ENCODE measurements around the gene TTC23L. TPM values are rescaled to one million over a fixed set of nuclear protein-coding genes. Genes with fewer than 3 reads are reported as not detected.

The TTC23L gene
- total RNA-seq, 1 experiment from 2014 or later = 0.40 TPM

DNA sequence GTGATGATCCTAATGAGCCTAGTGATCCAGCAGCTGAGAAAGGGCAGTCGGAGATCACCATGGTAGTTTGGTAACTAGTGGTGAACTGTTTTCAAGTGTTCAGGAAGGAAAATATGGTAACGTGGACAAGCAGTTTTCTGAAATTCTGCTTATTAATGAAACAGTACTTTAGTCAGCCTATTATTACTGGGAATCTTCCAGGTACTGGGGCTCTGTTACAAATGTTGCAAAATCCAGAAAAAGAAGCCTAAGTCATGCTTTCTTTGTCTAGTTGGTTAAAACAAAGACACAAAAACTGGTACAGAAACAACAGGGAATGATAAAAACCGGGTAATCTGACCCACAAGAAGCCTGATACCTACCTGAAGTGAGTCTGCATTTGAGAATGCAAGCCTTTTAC, 18.2 kb downstream of the TTC23L start:
- no peak for DNase-seq (ENCODE audit: low read depth, low spot score)
- in situ Hi-C loops (cut with HindIII; ENCODE audit: low pct_unique_long_range_greater_than_20kb, low sequenced_read_pairs) = no loop called here

DNA sequence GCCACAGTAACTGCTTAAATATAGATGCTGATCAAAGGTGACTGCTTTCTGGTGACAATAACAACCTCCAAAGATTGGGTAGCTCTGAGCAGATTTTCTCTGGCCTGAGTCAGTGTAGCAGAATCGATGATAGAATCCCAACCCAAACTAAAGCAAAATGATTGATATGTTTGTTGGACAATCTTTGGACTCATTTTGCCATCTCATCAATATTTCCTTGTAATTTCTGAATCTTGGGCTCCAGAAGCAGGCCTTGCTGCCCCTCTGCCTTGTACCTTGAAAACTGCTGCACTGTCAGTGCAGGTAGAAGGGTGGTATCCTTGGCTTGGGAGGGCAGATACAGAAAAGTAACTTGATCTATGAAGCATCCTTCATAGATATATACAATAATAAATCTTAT, 18.9 kb downstream of the TTC23L start:
- in situ Hi-C loops (cut with HindIII; ENCODE audit: low pct_unique_long_range_greater_than_20kb, low sequenced_read_pairs) = no loop called here
- DNase-seq (ENCODE audit: low read depth, low spot score) = no peak

DNA sequence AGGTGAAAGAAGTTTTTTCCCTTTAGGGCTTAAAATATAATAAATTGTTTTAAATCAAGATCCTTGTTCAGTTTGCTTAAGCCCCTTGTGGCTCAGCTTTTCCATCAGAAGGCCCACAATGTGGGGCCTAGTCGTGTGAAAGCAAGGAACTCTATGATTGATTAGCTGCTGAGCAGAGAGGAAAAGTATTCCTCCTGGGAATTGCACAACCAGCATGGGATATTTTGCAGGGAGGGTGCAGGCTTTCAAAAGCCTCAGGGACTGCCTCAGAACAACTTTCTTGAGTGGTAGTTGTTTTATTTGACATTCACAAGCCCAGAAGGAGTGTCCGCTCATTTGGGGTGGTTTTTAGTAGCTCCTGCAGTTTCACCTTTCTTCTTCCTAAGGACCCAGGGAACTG, 19.8 kb downstream of the TTC23L start:
- DNase-seq (ENCODE audit: low read depth, low spot score) = peak; percentile 54
- in situ Hi-C loops (cut with HindIII; ENCODE audit: low pct_unique_long_range_greater_than_20kb, low sequenced_read_pairs) = no loop called here

DNA sequence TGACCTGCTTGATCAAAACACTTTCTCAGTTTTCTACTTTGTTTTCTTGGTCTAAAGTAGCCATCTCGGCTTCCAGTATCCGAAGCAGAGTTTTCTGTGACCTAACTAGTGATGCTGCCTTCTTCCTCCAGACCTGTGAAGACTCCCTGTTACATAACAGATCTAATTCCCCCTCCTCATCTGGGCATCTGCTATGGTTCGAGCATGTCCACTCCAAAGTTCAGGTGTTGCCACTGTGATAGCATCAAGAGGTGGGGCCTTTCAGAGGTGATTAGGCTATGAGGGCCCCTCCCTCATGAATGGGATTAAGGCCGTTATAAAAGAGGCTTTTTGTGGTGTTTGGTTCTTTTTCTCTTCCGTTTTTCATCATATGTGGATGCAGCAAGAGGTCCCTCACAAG, 20.3 kb downstream of the TTC23L start:
- in situ Hi-C loops (cut with HindIII; ENCODE audit: low pct_unique_long_range_greater_than_20kb, low sequenced_read_pairs) = no loop called here
- no peak for DNase-seq (ENCODE audit: low read depth, low spot score)

DNA sequence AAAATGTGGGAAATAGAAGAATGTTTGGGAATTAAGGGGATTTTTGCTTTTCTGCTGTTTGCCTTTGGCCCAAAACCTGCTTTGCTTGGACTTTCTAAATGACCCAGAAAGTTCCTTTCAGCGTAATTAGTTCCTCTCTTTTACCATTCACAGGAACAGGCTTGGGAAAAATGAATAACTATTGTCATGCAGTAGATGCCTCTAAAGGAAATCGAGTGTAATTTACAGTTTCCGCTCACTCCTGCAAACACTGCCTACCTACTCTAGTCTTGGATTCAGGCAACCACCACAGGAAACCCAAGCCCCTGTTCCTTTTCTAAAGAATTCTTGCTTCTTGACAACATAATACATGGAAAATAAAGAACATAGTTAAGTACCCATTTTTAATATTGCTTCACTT, 25.0 kb downstream of the TTC23L start:
- in situ Hi-C loops (cut with HindIII; ENCODE audit: low pct_unique_long_range_greater_than_20kb, low sequenced_read_pairs) = no loop called here
- no peak for DNase-seq (ENCODE audit: low read depth, low spot score)

DNA sequence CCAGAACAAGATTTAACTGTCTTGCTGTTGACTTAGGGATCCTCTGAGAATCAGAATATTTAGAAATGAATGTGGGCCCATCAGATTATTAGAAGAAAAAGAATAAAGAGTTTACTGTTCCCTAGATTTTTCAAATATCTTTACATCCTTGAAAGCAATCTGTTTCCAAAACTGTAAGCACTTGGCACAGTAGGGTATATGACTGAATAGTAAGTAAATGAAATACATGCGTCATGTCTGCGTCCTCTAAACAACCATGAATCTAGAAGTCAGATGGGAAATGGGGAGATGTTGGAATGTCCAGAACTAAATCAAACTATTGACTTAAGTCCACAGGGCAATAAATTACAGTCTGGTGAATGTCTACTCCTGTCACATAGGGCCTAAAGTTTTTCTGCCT, 26.1 kb downstream of the TTC23L start:
- DNase-seq (ENCODE audit: low read depth, low spot score) = peak; percentile 67
- in situ Hi-C loops (cut with HindIII; ENCODE audit: low pct_unique_long_range_greater_than_20kb, low sequenced_read_pairs) = no loop called here

DNA sequence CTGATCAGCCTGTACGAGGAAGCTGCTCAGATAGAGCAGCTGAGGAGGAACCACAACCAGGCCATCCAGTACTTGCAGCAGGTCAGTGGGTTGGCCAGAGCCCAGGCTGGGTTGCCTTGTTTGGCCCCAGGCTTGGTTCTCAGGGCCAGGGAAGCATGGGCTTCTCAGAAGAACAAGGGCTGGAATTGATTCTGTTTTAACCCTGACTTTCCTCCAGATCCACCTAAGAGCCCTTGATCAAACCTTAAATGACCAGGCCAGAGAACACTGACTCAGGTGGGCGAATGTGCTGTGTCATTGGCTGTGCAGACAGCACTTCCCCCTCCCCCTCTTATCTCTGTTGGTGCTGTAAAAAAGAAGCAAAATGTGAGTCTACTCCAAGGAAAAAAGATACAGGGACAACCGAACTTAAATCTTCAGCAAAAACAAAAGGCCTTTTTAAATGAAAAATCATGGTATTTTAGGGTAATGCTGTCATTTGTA, 28.1 kb downstream of the TTC23L start:
- in situ Hi-C loops (cut with HindIII; ENCODE audit: low pct_unique_long_range_greater_than_20kb, low sequenced_read_pairs) = no loop called here
- DNase-seq (ENCODE audit: low read depth, low spot score) = peak; percentile 54

DNA sequence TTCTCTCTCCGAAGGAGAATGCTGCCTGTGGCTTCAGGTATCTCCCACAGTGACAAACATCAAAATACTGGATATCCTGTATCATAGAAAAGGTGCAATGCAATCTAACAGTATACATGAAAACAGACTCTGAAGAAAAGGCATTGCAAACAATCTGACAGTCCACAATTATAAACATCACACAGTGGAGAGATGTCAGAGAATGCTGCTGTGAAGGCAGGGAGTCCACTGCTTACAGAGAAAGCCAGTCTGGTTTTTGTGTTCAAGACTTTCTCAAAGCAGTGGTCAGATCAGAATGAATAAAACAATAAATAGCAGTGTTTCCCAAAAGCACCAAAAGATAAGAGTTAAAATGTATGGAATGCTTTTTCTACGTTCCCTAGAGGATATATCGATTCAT, 28.7 kb downstream of the TTC23L start:
- DNase-seq (ENCODE audit: low read depth, low spot score) = peak; percentile 48
- in situ Hi-C loops (cut with HindIII; ENCODE audit: low pct_unique_long_range_greater_than_20kb, low sequenced_read_pairs) = no loop called here

DNA sequence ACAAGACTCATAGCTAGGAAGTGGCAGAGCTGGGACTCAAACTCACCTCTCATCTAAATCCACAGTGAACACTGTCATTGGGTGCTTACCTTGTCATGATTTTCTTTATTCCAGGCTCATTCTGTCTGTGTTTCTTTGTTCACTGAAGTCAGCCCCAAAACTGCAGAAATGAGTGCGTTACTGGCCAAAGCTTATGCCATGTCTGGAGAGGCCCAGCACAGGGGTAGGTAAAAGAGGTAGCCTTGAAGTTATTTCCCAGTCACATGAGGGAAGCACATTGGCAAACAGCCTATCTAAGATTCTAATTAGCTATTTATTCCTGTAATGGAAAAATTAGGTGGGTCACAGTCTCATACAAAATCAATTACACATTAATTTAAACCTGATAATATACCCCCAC, 29.8 kb downstream of the TTC23L start:
- in situ Hi-C loops (cut with HindIII; ENCODE audit: low pct_unique_long_range_greater_than_20kb, low sequenced_read_pairs) = no loop called here
- no peak for DNase-seq (ENCODE audit: low read depth, low spot score)

DNA sequence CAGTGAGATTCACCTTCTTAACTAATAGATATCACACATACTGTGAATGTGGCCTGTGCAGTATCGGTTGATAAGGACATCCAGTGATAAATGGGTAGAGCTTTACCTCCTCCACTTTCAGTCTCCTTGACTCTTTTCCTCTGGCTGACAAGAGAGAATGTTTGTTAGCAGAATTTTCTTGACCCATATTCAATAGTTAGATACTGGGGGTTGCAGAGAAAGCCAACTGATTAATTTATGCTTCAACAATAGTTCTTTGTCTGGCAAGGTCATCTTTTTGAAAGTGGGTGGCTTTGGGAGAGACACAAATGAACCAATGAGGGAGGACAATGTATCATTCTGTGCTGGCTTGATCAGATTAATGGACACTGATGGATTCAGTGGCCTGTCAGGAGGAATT, 30.3 kb downstream of the TTC23L start:
- peak; percentile 62 for DNase-seq (ENCODE audit: low read depth, low spot score)
- in situ Hi-C loops (cut with HindIII; ENCODE audit: low pct_unique_long_range_greater_than_20kb, low sequenced_read_pairs) = no loop called here

DNA sequence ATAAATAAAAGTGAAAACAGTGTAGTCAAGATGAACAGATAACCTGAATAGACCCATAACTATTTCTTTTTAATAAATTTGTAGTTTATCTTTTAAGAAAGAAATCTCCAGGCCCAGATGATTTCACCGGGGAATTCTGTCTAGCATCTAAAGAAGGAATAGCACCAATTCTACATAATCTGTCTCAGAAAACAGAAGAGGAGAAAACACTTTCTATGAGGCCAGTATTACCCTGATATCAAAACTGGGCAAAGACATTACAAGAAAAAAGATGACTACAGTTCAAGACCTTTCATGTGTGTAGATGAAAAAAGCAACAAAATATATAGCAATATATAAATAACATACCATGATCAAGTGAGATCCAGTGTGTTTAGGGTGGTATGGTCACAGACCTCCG, 31.4 kb downstream of the TTC23L start:
- no peak for DNase-seq (ENCODE audit: low read depth, low spot score)
- in situ Hi-C loops (cut with HindIII; ENCODE audit: low pct_unique_long_range_greater_than_20kb, low sequenced_read_pairs) = no loop called here

DNA sequence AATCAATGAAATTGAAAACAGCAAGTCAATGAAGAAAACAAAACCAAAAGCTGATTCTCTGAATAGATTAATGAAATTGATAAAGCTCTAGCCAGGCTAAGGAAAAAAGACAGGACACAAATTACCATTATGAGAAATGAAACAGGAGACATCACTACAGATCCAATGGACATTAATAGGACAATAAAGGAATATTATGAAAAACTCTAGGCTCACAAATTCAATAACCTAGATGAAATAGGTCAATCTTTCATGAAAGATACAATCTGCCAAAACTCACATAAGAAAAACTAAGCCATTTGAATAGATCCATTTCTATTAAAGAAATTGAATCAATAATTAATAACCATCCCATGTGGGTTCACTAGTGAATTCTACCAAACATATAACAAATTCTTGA, 37.3 kb downstream of the TTC23L start:
- DNase-seq (ENCODE audit: low read depth, low spot score) = no peak
- in situ Hi-C loops (cut with HindIII; ENCODE audit: low pct_unique_long_range_greater_than_20kb, low sequenced_read_pairs) = no loop called here

DNA sequence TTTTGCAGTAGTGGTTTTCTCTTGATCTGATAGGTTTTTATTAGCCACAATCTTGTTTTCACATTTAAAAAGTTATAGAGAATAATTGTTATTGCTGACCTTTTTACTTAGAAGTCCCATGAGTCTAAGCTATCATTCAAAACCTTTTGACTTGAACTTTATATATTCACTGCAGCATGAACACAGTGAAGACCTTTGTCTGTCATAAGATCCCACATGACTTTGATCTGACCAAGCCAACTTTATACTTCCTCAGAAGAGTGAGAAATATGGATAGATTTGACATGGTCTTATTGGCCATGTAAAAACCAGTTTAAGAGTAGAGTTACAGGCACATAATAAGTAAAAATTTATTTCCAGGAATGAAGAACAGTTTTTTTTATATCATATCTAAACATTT, 42.3 kb downstream of the TTC23L start:
- in situ Hi-C loops (cut with HindIII; ENCODE audit: low pct_unique_long_range_greater_than_20kb, low sequenced_read_pairs) = no loop called here
- peak; percentile 100 for DNase-seq (ENCODE audit: low read depth, low spot score)

DNA sequence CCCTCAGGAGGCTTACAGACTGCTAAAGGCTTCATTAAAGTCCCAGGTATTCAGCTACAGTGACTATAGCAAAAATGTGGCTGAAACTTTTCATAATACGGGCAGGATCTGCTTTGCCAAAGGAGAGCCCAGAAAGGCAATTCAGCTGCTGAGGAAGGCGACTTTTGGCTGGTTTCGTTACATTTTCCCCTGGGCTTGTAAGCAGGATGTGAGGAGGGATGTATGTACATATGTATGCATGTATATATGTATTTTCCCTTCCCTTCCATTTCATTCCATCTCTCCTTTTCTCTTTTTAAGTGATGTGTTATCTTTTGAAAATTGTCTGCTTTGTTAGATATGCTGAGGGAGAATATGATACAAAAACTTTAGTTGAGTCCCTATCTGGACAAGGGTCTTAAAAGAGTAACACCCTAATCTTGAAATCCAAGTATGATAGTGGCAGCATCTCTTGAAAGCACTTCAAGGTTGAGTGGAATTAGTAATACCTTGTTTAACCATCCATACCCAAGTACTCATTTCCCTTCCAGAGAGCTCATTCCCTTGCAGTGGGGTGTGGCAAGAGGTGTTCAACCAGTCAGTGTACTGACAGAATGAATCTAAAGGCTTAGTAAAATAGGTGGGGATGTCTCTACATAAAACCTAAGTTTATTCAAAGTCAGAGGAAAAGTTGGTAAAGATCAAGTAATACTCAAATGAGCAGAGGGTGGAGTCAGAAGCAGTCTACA, 47.6 kb downstream of the TTC23L start:
- in situ Hi-C loops (cut with HindIII; ENCODE audit: low pct_unique_long_range_greater_than_20kb, low sequenced_read_pairs) = no loop called here

DNA sequence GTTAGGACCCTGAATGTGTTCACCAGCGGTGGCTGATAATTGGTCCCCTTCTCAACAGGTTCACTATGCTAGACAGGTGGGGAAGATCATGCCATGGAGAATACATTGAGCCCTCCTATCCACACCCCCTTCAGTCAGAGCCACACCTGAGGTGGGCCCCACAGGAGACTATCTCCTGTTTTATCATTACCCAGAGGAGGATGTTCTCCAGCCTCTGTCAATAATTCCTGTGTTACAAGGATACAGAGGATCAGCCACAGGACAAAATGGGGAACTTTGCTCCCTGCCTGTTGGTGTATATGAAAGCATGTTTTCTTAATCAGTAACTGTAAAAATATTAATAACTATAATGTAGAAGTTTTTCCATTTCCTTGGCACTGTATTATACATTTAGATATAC, 50.4 kb downstream of the TTC23L start:
- in situ Hi-C loops (cut with HindIII; ENCODE audit: low pct_unique_long_range_greater_than_20kb, low sequenced_read_pairs) = no loop called here

More for the DNA sequence above, 47.6 kb downstream of the TTC23L start:
- no peak for DNase-seq (ENCODE audit: low read depth, low spot score)

DNA sequence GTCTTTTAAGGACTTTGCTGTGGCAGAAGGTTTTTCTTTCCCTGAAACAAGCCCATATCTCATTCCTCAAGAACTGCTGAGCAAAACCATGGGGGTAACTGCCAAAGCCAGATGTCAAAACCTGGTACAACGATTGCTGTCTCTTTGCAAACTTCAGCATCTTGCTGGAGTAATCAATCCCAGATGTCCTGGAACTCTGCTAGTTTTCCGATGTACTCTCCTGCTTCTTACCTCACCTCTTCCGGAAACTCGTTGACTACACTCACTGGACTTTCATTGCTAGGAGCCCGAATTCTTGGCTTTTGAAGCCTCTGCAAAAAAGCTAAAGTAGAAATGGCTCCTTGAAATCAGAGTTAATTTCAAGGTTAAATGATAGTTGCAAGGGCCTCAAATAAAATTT, 53.0 kb downstream of the TTC23L start:
- in situ Hi-C loops (cut with HindIII; ENCODE audit: low pct_unique_long_range_greater_than_20kb, low sequenced_read_pairs) = no loop called here
- no peak for DNase-seq (ENCODE audit: low read depth, low spot score)

More for the DNA sequence above, 50.4 kb downstream of the TTC23L start:
- no peak for DNase-seq (ENCODE audit: low read depth, low spot score)

DNA sequence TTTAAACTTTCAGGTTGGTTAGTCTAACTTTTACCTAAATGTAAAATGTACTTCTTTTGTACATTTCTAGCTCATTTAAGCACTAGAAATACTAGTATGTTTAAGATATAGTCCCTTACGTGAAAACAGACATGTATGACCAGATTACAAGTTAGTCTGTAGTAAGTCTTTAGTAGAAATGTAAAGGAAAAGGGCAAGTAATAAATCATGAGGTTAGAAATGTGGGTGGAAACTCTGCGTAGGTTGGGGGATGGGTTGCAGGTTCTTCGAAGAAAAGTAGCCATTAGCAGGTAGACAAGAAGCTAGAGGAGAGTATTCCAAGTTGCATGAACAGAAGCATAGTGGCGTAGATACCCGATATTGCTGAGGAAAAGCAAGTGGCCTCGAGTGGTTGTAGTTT, 53.5 kb downstream of the TTC23L start:
- in situ Hi-C loops (cut with HindIII; ENCODE audit: low pct_unique_long_range_greater_than_20kb, low sequenced_read_pairs) = no loop called here

DNA sequence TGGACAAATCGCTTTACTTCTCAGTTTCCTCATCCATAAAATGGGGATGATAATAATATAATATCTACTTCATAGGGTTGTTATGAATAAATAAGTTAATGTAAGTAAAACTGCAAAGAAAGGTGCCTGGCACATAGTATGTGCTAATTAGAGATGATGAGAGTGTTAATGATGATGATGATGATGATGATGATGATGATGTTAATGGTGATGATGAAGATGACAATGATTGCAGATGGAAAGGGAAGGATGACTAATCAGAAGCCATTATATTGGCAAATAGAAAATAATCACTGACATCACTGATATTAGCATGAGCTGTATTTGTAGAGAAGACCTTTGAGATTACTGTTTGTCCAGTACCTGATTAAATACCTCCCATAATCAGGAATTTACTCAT, 55.8 kb downstream of the TTC23L start:
- in situ Hi-C loops (cut with HindIII; ENCODE audit: low pct_unique_long_range_greater_than_20kb, low sequenced_read_pairs) = no loop called here
- no peak for DNase-seq (ENCODE audit: low read depth, low spot score)

More for the DNA sequence above, 53.5 kb downstream of the TTC23L start:
- DNase-seq (ENCODE audit: low read depth, low spot score) = no peak

DNA sequence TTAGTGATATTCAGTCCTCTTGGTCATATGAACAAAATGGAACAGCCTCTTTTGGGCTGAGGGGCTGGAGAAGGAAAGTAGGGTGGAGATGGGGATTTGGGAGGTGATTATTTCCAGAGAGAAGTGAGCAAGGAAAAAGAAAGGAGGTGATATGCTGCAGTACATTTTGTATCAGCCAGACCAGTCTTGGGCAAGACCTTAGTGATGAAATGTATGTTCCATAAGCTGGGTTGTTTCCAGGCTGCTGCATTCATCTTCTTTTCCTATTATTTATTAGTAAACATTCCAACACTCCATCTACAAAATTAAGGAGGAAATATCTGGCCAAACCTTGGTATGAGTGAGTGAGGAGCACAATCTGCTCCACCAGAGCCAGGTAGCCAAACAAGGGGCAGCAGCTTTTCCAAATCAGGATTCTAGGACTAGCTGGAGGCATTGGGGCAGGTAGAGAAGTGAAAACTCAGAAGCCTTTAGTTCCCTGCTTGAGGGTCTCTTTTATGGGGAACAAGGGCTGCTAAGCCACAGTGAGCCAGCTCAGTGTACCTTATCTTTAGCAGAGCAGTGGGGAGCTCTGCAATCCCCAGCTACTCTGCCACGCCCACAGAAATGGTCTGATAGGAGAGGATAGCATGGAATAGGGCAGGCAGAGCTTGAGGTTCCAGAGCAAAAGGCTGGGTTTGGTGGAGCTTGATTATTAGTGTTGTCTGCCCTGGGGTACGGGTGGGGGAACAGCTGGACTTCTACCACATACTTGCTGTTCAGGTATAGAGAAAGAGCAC, 56.9 kb downstream of the TTC23L start:
- DNase-seq (ENCODE audit: low read depth, low spot score) = no peak
- in situ Hi-C loops (cut with HindIII; ENCODE audit: low pct_unique_long_range_greater_than_20kb, low sequenced_read_pairs) = no loop called here
